ENCODE data around the gene LRMDA. TPM values are rescaled to one million over a fixed set of nuclear protein-coding genes. Genes with fewer than 3 reads are reported as not detected.

LRMDA gene
- total RNA-seq, 1 experiment from 2014 or later, result 4.8 TPM

GRCh38 chr10:75401569-75402485 lies 29.6 kb upstream of the LRMDA start, which contains the start of gene ZNF503:
Gene ZNF503, minus strand, starts transcription at chr10:75401764. Its CDS starts 345 bp downstream, at chr10:75401419.
- TF ChIP-seq POLR2AphosphoS5 (IDR thresholded peaks at IDR 0.05; ENCODE audit: low read depth, low read length) (peak; percentile 99), POLR2A (IDR thresholded peaks at IDR 0.05; ENCODE audit: borderline replicate concordance, extremely low read depth, insufficient read depth, insufficient read length) (peak; percentile 77), TCF7L2 (IDR thresholded peaks at IDR 0.05; ENCODE audit: borderline replicate concordance, extremely low read depth, insufficient read depth, insufficient read length) (peak; percentile 99), CEBPB (IDR thresholded peaks at IDR 0.05; ENCODE audit: low read depth) (no peak), YY1 (IDR thresholded peaks at IDR 0.05; ENCODE audit: extremely low read depth, insufficient replicate concordance, low read depth, low read length) (peak; percentile 13), SP1 (IDR thresholded peaks at IDR 0.05; ENCODE audit: low read depth) (no peak), ZFX (IDR thresholded peaks at IDR 0.05) (0 out of 2 replicates have a peak, but pooled peaks have one; percentile 22), CTCF (IDR thresholded peaks at IDR 0.05 in 2 of 3, conservative IDR thresholded peaks at IDR 0.05 in 1 of 3; ENCODE audit: borderline replicate concordance in 1 of 3, insufficient read depth in 1 of 3, low read depth in 2 of 3, low read length in 2 of 3) (peak in 1 of 3 experiments; percentile 14; a peak in 1 of 6 replicates)
- H4K20me1 ChIP-seq (ENCODE audit: insufficient read depth), result no peaks in the 10 kb centered on the region
- peak within 1 kb of the TSS; percentile 92 for H3K9ac ChIP-seq (ENCODE audit: low read length)
- peak; percentile 67 for ATAC-seq
- BruUV-seq (replicated peaks), result no TSS peak
- no peaks in the 10 kb centered on the region for H3K9me3 ChIP-seq (ENCODE audit: control insufficient read depth in 1 of 2, insufficient read depth in 1 of 2, low read depth in 1 of 2, low read length in 2 of 2)
- no peaks in the 10 kb centered on the region for H3K27me3 ChIP-seq (ENCODE audit: insufficient read depth, low read length)
- peaks cover 0 to 12% of the 10 kb centered on the region in 2 experiments; a peak in 2 of 4 replicates for H3K36me3 ChIP-seq (ENCODE audit: control insufficient read depth in 1 of 2, insufficient read depth in 2 of 2, low read length in 2 of 2)
- peak within 1 kb of the TSS; percentile 100 for H3K4me2 ChIP-seq (ENCODE audit: low read length)
- peak within 1 kb of the TSS; percentile 97 for H3K27ac ChIP-seq (ENCODE audit: low read depth, low read length)
- H3K4me3 ChIP-seq (replicated peaks in 1 of 2; ENCODE audit: low read depth in 1 of 2, low read length in 2 of 2), result peak within 1 kb of the TSS; percentile 93 to 96
- DNase-seq (ENCODE audit: low read depth, low spot score), result peak; percentile 94
- intact Hi-C loops (cut with micrococcal nuclease), result loop anchor here (1.0 to 5.0 kb wide), 4 partner anchors 249 to 700 kb away; no protein-coding TSS in a partner anchor
- H3K79me2 ChIP-seq (ENCODE audit: insufficient read depth, low read length), result peaks cover 50% of the 10 kb centered on the region
- RAD21 ChIA-PET (ENCODE audit: low non-redundant PET in 1 of 2, low total read pairs in 2 of 2, uncharacterized antibody in 2 of 2, unreplicated experiment in 2 of 2), result interaction anchor here (1.2 kb wide), 2 partner anchors 166 to 508 kb away, joined by 3 to 4 read pairs; partner anchors contain the start of gene COMTD1 (in 1 of the 2)
- POLR2A ChIA-PET, result interaction anchor here (0.6 to 2.0 kb wide), 19 partner anchors 8 to 902 kb away, joined by 3 to 17 read pairs (median 4); no protein-coding TSS in a partner anchor
- H2AFZ ChIP-seq (ENCODE audit: low read depth, low read length, poor library complexity, severe bottlenecking), result peak within 1 kb of the TSS; percentile 88
- no peaks in the 10 kb centered on the region for H3K9me2 ChIP-seq (ENCODE audit: insufficient read depth)
- CTCF ChIA-PET, result interaction anchor here (0.7 to 2.2 kb wide), 12 partner anchors 15 to 1712 kb away, joined by 3 to 21 read pairs (median 3); no protein-coding TSS in a partner anchor
- H3K4me1 ChIP-seq (ENCODE audit: control insufficient read depth in 1 of 2, insufficient read depth in 2 of 2, low read length in 2 of 2), result peaks cover 27 to 64% of the 10 kb centered on the region in 2 experiments; a peak in 3 of 4 replicates

Measured in HCT116 (cell line).